ENCODE measurements around the gene PRKN. TPM values are rescaled to one million over a fixed set of nuclear protein-coding genes. Genes with fewer than 3 reads are reported as not detected.

PRKN gene
- total RNA-seq, 1 experiment from 2014 or later: 0.34 TPM

DNA sequence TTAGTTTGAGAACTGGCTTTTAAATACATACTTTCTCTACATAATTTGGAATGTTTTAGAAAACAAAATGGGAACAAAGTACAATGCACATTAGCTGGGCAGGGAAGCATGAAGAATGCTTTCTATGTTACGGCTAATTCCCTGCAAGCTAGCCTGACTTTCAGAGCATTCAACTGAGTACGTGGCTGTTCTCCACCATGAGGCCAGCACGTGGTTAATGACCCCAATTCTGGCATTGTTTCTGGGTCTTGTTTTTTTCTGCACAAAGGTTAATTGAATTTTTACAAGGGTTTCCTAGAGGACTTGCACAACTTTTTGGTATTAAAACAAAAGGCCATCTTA, 1245.1 kb downstream of the PRKN start:
- H3K4me1 Mint-ChIP-seq (ENCODE audit: low read depth, unreplicated experiment): no peaks in the 10 kb centered on the region
- H3K27me3 Mint-ChIP-seq (ENCODE audit: insufficient read depth, unreplicated experiment): no peaks in the 10 kb centered on the region
- DNase-seq: no peak
- no peak for TF ChIP-seq CTCF (IDR thresholded peaks at IDR 0.05; ENCODE audit: insufficient read depth in 1 of 2, low read depth in 1 of 2, low read length in 1 of 2, severe bottlenecking in 1 of 2, unreplicated experiment in 1 of 2)
- CTCF ChIA-PET: no interaction called here
- H3K4me3 Mint-ChIP-seq (ENCODE audit: unreplicated experiment): no peak overlapping the region
- POLR2A ChIA-PET: no interaction called here
- Histone ChIP-seq H3K36me3 (ENCODE audit: control insufficient read depth, insufficient read depth, low read length) (no peaks in the 10 kb centered on the region), H3K27me3 (replicated peaks; ENCODE audit: control insufficient read depth, insufficient read depth, low read length) (no peaks in the 10 kb centered on the region), H3K4me1 (no peaks in the 10 kb centered on the region), H3K9me3 (no peaks in the 10 kb centered on the region), H3K4me3 (ENCODE audit: low read depth, low read length) (no peak overlapping the region)
- no TSS peak for BruUV-seq (replicated peaks)
- intact Hi-C loops (cut with micrococcal nuclease; ENCODE audit: unreplicated experiment): no loop called here
- no peaks in the 10 kb centered on the region for H3K9me3 Mint-ChIP-seq (ENCODE audit: unreplicated experiment)
- H3K36me3 Mint-ChIP-seq (ENCODE audit: insufficient read depth, unreplicated experiment): no peaks in the 10 kb centered on the region
- H3K27ac Mint-ChIP-seq (ENCODE audit: unreplicated experiment): no peak overlapping the region

GRCh38 chr6:161481786-161482516, 1245.6 kb downstream of the PRKN start:
- no peak overlapping the region for H3K27ac Mint-ChIP-seq (ENCODE audit: unreplicated experiment)
- intact Hi-C loops (cut with micrococcal nuclease; ENCODE audit: unreplicated experiment): no loop called here
- Histone ChIP-seq H3K4me1 (no peaks in the 10 kb centered on the region), H3K27me3 (replicated peaks; ENCODE audit: control insufficient read depth, insufficient read depth, low read length) (no peaks in the 10 kb centered on the region), H3K36me3 (ENCODE audit: control insufficient read depth, insufficient read depth, low read length) (no peaks in the 10 kb centered on the region), H3K4me3 (ENCODE audit: low read depth, low read length) (no peak overlapping the region), H3K9me3 (no peaks in the 10 kb centered on the region)
- POLR2A ChIA-PET: no interaction called here
- no TSS peak for BruUV-seq (replicated peaks)
- TF ChIP-seq CTCF (IDR thresholded peaks at IDR 0.05; ENCODE audit: insufficient read depth in 1 of 2, low read depth in 1 of 2, low read length in 1 of 2, severe bottlenecking in 1 of 2, unreplicated experiment in 1 of 2): no peak
- no peaks in the 10 kb centered on the region for H3K36me3 Mint-ChIP-seq (ENCODE audit: insufficient read depth, unreplicated experiment)
- no peak overlapping the region for H3K4me3 Mint-ChIP-seq (ENCODE audit: unreplicated experiment)
- no peaks in the 10 kb centered on the region for H3K4me1 Mint-ChIP-seq (ENCODE audit: low read depth, unreplicated experiment)
- CTCF ChIA-PET: no interaction called here
- no peak for DNase-seq
- no peaks in the 10 kb centered on the region for H3K27me3 Mint-ChIP-seq (ENCODE audit: insufficient read depth, unreplicated experiment)
- no peaks in the 10 kb centered on the region for H3K9me3 Mint-ChIP-seq (ENCODE audit: unreplicated experiment)

DNA sequence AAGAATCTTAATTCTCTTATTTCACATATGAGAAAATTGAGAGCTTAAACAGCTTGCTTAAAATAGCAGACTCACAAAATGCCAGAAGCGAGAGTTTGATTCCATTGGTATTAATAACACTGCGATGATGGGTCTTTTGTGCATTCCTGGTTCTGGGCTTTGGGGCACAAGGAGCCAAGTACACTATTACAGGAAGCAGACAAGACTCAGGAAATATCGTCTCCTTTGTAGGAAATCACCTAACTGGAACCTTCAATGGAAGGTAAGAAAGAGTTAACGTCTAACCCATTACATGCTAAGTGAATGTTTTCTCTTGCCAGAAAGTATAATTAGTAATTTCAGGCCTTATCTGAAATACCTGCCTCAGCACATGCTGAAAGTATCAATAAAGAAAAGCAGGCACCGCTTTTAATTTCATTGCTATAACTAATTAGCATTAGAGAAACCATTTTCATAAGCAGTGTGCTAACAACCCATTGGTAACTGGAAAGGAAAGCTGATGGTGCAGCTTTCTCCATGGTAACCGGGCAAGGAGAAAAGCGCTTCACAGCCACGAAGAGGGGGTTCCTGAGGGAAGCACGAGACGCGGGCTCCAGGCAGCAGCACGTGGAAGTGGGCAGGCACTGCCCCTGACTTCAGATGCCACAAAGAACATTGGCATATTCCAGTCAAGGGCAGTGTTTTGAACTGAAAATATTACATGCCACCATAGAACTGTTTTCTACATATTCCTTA, 1247.0 kb downstream of the PRKN start:
- Mint-ChIP-seq H3K4me1 (ENCODE audit: low read depth, unreplicated experiment) (no peaks in the 10 kb centered on the region), H3K27ac (ENCODE audit: unreplicated experiment) (no peak overlapping the region), H3K4me3 (ENCODE audit: unreplicated experiment) (no peak overlapping the region), H3K27me3 (ENCODE audit: insufficient read depth, unreplicated experiment) (no peaks in the 10 kb centered on the region), H3K9me3 (ENCODE audit: unreplicated experiment) (no peaks in the 10 kb centered on the region), H3K36me3 (ENCODE audit: insufficient read depth, unreplicated experiment) (no peaks in the 10 kb centered on the region)
- POLR2A ChIA-PET: no interaction called here
- no peaks in the 10 kb centered on the region for H3K4me1 ChIP-seq
- CTCF ChIA-PET: no interaction called here
- TF ChIP-seq CTCF (IDR thresholded peaks at IDR 0.05; ENCODE audit: insufficient read depth in 1 of 2, low read depth in 1 of 2, low read length in 1 of 2, severe bottlenecking in 1 of 2, unreplicated experiment in 1 of 2): no peak
- intact Hi-C loops (cut with micrococcal nuclease; ENCODE audit: unreplicated experiment): no loop called here
- no TSS peak for BruUV-seq (replicated peaks)
- no peak overlapping the region for H3K4me3 ChIP-seq (ENCODE audit: low read depth, low read length)
- H3K9me3 ChIP-seq: no peaks in the 10 kb centered on the region
- no peak for DNase-seq
- no peaks in the 10 kb centered on the region for H3K36me3 ChIP-seq (ENCODE audit: control insufficient read depth, insufficient read depth, low read length)
- no peaks in the 10 kb centered on the region for H3K27me3 ChIP-seq (replicated peaks; ENCODE audit: control insufficient read depth, insufficient read depth, low read length)
